Activated CD8-positive, alpha-beta T cell treated with anti-CD3 and anti-CD28 coated beads for 36 hours (primary cell): ENCODE measurements around the gene NCOR2. TPM values are rescaled to one million over a fixed set of nuclear protein-coding genes. Genes with fewer than 3 reads are reported as not detected.

Source experiments
- ATAC-seq: fragments of 200-7000 bp; cut with Tn5 transposase; one replicate; pipeline ENCODE4 v1.10.0; 2021; ENCODE audit warnings: mild to moderate bottlenecking, moderate library complexity
- CTCF ChIA-PET: fragments of 350-600 bp; sonication (Branson Sonifier 250); formaldehyde crosslinking; loops from one replicate; lab custom pipeline; 2021; ENCODE audit warnings: antibody characterized with exemption; lab: Charles Lee
- POLR2A ChIA-PET: fragments of 350-600 bp; sonication (Branson Sonifier 250); formaldehyde crosslinking; loops from one replicate; lab custom pipeline; 2021; ENCODE audit warnings: antibody characterized with exemption; lab: Charles Lee
- DNase-seq: peaks from one replicate; pipeline ENCODE4 v3.0.0-alpha.2; 2020
- H3K27ac Mint-ChIP-seq: one replicate; pipeline ENCODE4 v1.8.0; 2021; ENCODE audit warnings: mild to moderate bottlenecking, mixed read lengths
- H3K27me3 Mint-ChIP-seq: one replicate; pipeline ENCODE4 v1.8.0; 2021; ENCODE audit warnings: mixed read lengths
- H3K36me3 Mint-ChIP-seq: one replicate; pipeline ENCODE4 v1.8.0; 2021; ENCODE audit warnings: low read depth, mixed read lengths
- H3K4me1 Mint-ChIP-seq: one replicate; pipeline ENCODE4 v1.8.0; 2021; ENCODE audit warnings: low read depth, mixed read lengths
- H3K4me3 Mint-ChIP-seq: one replicate; pipeline ENCODE4 v1.8.0; 2021; ENCODE audit warnings: mild to moderate bottlenecking, moderate library complexity, mixed read lengths
- H3K9me3 Mint-ChIP-seq: one replicate; pipeline ENCODE4 v1.8.0; 2021; ENCODE audit warnings: mixed read lengths
- CTCF ChIP-seq: fragments of 200-600 bp; IDR thresholded peaks from one replicate; pipeline ENCODE4 v1.8.0; 2022; ENCODE audit warnings: antibody characterized with exemption, mild to moderate bottlenecking
- intact Hi-C: fragments of 100-400 bp; cut with micrococcal nuclease; formaldehyde crosslinking; loops from one replicate; pipeline ENCODE4 v1.10.0; 2022
- total RNA-seq, 2 experiments: library from RNA; stranded (reverse); gene quantifications; one replicate each; pipeline ENCODE4 v1.2.3, GENCODE V29; 2021

Gene NCOR2
- total RNA-seq, 2 experiments from 2014 or later, result 105 to 110 TPM

- no peak overlapping the region for H3K27ac Mint-ChIP-seq
- DNase-seq (no peak), ATAC-seq (no peak)
- ChIA-PET POLR2A (no interaction called here), CTCF (interaction anchor here (1.1 kb wide), 1 partner anchor 196 kb away, joined by 3 read pairs; no protein-coding TSS in a partner anchor)
- no peaks in the 10 kb centered on the region for H3K36me3 Mint-ChIP-seq
- H3K27me3 Mint-ChIP-seq, result no peaks in the 10 kb centered on the region
- H3K4me3 Mint-ChIP-seq, result no peak overlapping the region
- intact Hi-C loops, result no loop called here
- TF ChIP-seq CTCF, result no peak
- H3K4me1 Mint-ChIP-seq, result peaks cover 7% of the 10 kb centered on the region
- H3K9me3 Mint-ChIP-seq, result no peaks in the 10 kb centered on the region
Measured at GRCh38 chr12:124570810-124571209, 3.4 kb upstream of the NCOR2 start.

DNA sequence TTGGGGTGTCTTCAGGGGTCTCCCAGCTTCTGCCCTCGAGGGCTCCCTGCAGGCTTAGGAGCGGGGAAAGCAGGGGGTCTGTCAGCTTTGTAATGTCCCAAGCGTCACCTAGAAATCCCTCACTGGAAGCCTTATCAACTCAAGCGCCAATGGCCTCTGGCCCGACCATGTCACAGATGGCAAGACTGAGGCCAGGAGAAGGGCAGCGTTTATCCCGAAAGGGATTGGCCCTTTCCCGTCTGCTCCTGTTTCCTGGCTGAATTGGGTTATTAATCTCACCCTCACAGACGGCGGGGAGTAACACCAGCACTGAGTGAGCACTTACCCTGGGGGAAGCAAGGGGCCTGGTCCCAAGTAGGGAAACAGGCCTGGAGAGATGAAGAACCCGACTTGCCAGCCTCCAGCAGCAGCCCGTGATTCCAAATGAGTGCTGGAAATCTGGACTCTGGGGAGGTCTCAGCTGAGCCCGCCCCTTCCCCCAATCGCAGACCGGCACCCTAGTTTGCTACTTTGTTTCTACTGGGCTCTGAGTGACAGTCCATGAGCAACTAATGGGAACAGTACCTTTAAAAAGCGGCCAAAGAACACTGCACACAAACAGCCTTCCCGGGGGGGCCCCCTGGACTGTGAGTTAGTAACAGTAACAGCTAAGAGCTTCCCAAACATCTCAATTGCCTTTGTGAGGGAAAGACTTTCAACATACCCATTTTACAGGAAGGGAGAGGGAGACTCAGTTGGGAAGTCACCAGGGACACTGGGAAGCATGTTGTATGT is 2.1 kb upstream of the NCOR2 start:
- POLR2A ChIA-PET, result interaction anchor here (1.0 kb wide), 1 partner anchor 15 kb away, joined by 3 read pairs; no protein-coding TSS in a partner anchor
- CTCF ChIA-PET, result interaction anchor here (1.1 kb wide), 1 partner anchor 197 kb away, joined by 3 read pairs; no protein-coding TSS in a partner anchor
- H3K4me1 Mint-ChIP-seq, result peaks cover 13% of the 10 kb centered on the region
- intact Hi-C loops, result no loop called here
- H3K4me3 Mint-ChIP-seq, result no peak overlapping the region
- DNase-seq (no peak), ATAC-seq (no peak)
- H3K27ac Mint-ChIP-seq, result no peak overlapping the region
- no peak for TF ChIP-seq CTCF
- H3K9me3 Mint-ChIP-seq, result no peaks in the 10 kb centered on the region
- H3K27me3 Mint-ChIP-seq, result no peaks in the 10 kb centered on the region
- H3K36me3 Mint-ChIP-seq, result no peaks in the 10 kb centered on the region

GRCh38 chr12:124568431-124569374 is 1.3 kb upstream of the NCOR2 start:
- DNase-seq (peak; percentile 58), ATAC-seq (peak; percentile 4)
- peak overlapping the region; percentile 81 for H3K27ac Mint-ChIP-seq
- ChIA-PET CTCF (no interaction called here), POLR2A (interaction anchor here (1.0 to 1.5 kb wide), 2 partner anchors 14 to 346 kb away, joined by 3 read pairs; partner anchors contain the start of gene UBC)
- H3K36me3 Mint-ChIP-seq, result no peaks in the 10 kb centered on the region
- no peaks in the 10 kb centered on the region for H3K27me3 Mint-ChIP-seq
- H3K4me1 Mint-ChIP-seq, result peaks cover 21% of the 10 kb centered on the region
- no peak for TF ChIP-seq CTCF
- intact Hi-C loops, result no loop called here
- no peaks in the 10 kb centered on the region for H3K9me3 Mint-ChIP-seq
- peak overlapping the region; percentile 76 for H3K4me3 Mint-ChIP-seq

GRCh38 chr12:124567673-124568373 is 411 bp upstream of the NCOR2 start:
- Mint-ChIP-seq H3K4me3 (peak overlapping the region; percentile 76), H3K4me1 (peaks cover 29% of the 10 kb centered on the region), H3K36me3 (no peaks in the 10 kb centered on the region), H3K27ac (peak overlapping the region; percentile 81), H3K27me3 (no peaks in the 10 kb centered on the region), H3K9me3 (no peaks in the 10 kb centered on the region)
- POLR2A ChIA-PET, result interaction anchor here (1.5 to 2.4 kb wide), 2 partner anchors 16 to 347 kb away, joined by 3 to 11 read pairs; partner anchors contain the start of gene UBC
- no peak for TF ChIP-seq CTCF
- CTCF ChIA-PET, result no interaction called here
- DNase-seq (peak; percentile 82), ATAC-seq (peak; percentile 66)
- intact Hi-C loops, result no loop called here
